Measurements from ENCODE around the gene DNAJB1.
"Not testable (repeated sequence)": the region's sequence is repeated elsewhere in the genome, so short reads cannot be mapped to it uniquely, and the experiment has no call there.

Gene DNAJB1

GRCh38 chr19:14553042-14553938, 35.1 kb upstream of the DNAJB1 start:
- TF ChIP-seq CTCF (IDR thresholded peaks at IDR 0.05; ENCODE audit: low read length, missing control alignments) = no peak
- no peak overlapping the region for H3K4me3 ChIP-seq (replicated peaks; ENCODE audit: low read depth, low read length)

GRCh38 chr19:14552006-14552360, 33.8 kb upstream of the DNAJB1 start:
- not testable (repeated sequence) for H3K4me3 ChIP-seq (replicated peaks; ENCODE audit: low read depth, low read length); DNase-seq (ENCODE audit: low read depth)

More at GRCh38 chr19:14553042-14553938, 35.1 kb upstream of the DNAJB1 start:
- DNase-seq (ENCODE audit: low read depth) = no peak

- peak; percentile 57 for DNase-seq (ENCODE audit: low read depth)
- H3K4me3 ChIP-seq (replicated peaks; ENCODE audit: low read depth, low read length) = not testable (repeated sequence)
- TF ChIP-seq CTCF (IDR thresholded peaks at IDR 0.05; ENCODE audit: low read length, missing control alignments) = peak; percentile 29
Measured at GRCh38 chr19:14551134-14552005, 33.2 kb upstream of the DNAJB1 start.

- TF ChIP-seq CTCF (IDR thresholded peaks at IDR 0.05; ENCODE audit: low read length, missing control alignments) = no peak
- H3K4me3 ChIP-seq (replicated peaks; ENCODE audit: low read depth, low read length) = no peak overlapping the region
- no peak for DNase-seq (ENCODE audit: low read depth)
Measured at GRCh38 chr19:14550201-14550754, 32.1 kb upstream of the DNAJB1 start.

- no peak overlapping the region for H3K4me3 ChIP-seq (replicated peaks; ENCODE audit: low read depth, low read length)
- no peak for TF ChIP-seq CTCF (IDR thresholded peaks at IDR 0.05; ENCODE audit: low read length, missing control alignments)
- DNase-seq (ENCODE audit: low read depth) = no peak
Measured at GRCh38 chr19:14545716-14546082, 27.5 kb upstream of the DNAJB1 start.

- H3K4me3 ChIP-seq (replicated peaks; ENCODE audit: low read depth, low read length) = no peak overlapping the region
- TF ChIP-seq CTCF (IDR thresholded peaks at IDR 0.05; ENCODE audit: low read length, missing control alignments) = no peak
- DNase-seq (ENCODE audit: low read depth) = no peak
Measured at GRCh38 chr19:14544977-14545715, 26.9 kb upstream of the DNAJB1 start.
